Spleen (tissue), 11 donors: ENCODE results near the gene RILP. TPM values are rescaled to one million over a fixed set of nuclear protein-coding genes. Genes with fewer than 3 reads are reported as not detected.

Experiments
- DNase-seq: peaks from one replicate; pipeline ENCODE4 v3.0.0-alpha.2; 2020
- H3K27ac ChIP-seq, 8 donors: fragments of 200-600 bp; sonication (generic) in 7 of 8; 1 replicate in 4 of 8; 2 replicates in 4 of 8; pipeline versions ENCODE4 v1.5.0 to v1.8.0; 2016 to 2021; ENCODE audit warnings: inconsistent platforms in 4 of 8, mild to moderate bottlenecking in 4 of 8, moderate library complexity in 1 of 8
- H3K27me3 ChIP-seq, 7 donors: fragments of 200-600 bp; sonication (generic) in 6 of 7; replicated peaks in 1 of 7; 1 replicate in 4 of 7; 2 replicates in 3 of 7; pipeline versions ENCODE4 v1.5.0 to v1.8.0; 2016 to 2021; ENCODE audit warnings: inconsistent platforms in 3 of 7, mild to moderate bottlenecking in 1 of 7
- H3K36me3 ChIP-seq, 6 donors: fragments of 200-600 bp; sonication (generic) in 5 of 6; 1 replicate in 4 of 6; 2 replicates in 2 of 6; pipeline versions ENCODE4 v1.5.0 to v1.8.0; 2016 to 2021; ENCODE audit warnings: inconsistent platforms in 2 of 6
- H3K4me1 ChIP-seq, 6 donors: fragments of 200-600 bp; sonication (generic) in 5 of 6; 1 replicate in 3 of 6; 2 replicates in 3 of 6; pipeline versions ENCODE4 v1.5.0 to v1.8.0; 2016 to 2021; ENCODE audit warnings: inconsistent platforms in 3 of 6
- H3K4me3 ChIP-seq, 8 donors: fragments of 200-600 bp; sonication (generic) in 7 of 8; 1 replicate in 4 of 8; 2 replicates in 4 of 8; pipeline versions ENCODE4 v1.5.0 to v1.8.0; 2016 to 2021; ENCODE audit warnings: inconsistent platforms in 4 of 8, mild to moderate bottlenecking in 4 of 8, moderate library complexity in 2 of 8
- H3K9me3 ChIP-seq, 8 donors: fragments of 200-600 bp; sonication (generic) in 7 of 8; 1 replicate in 4 of 8; 2 replicates in 4 of 8; pipeline versions ENCODE4 v1.5.0 to v1.8.0; 2016 to 2021; ENCODE audit warnings: inconsistent platforms in 4 of 8
- POLR2A ChIP-seq, 3 donors: fragments of 450-650 bp; IDR thresholded peaks; one replicate each; pipeline ENCODE4 v1.5.1; 2017; ENCODE audit warnings: antibody characterized with exemption in 3 of 3, mild to moderate bottlenecking in 1 of 3
- POLR2AphosphoS5 ChIP-seq, 3 donors: sonication (generic); formaldehyde crosslinking; IDR thresholded peaks; one replicate each; pipeline ENCODE4 v1.5.1; 2017; ENCODE audit warnings: antibody characterized with exemption in 3 of 3
- WGBS, 5 donors: extraction: QIAGEN DNeasy Blood & Tissue Kit in 3 of 5; methylation state at CpG; one replicate each; pipeline versions ENCODE4 v1.1.5 to v1.1.7; 2013 to 2018; 5-methylcytosine and 5-hydroxymethylcytosine counted together
- intact Hi-C: fragments of 100-400 bp; cut with DNase I; formaldehyde crosslinking; loops from one replicate; pipeline ENCODE4 v1.15.0; 2023; ENCODE audit warnings: low total_unique reads
- polyA plus RNA-seq, 3 donors: library from polyadenylated mRNA; stranded (reverse); fragments of 200-250 nt; gene quantifications; one replicate each; pipeline ENCODE4 v1.2.1, GENCODE V29; 2013
- total RNA-seq, 7 donors: library from RNA; depleted of rRNA in 3 of 7; stranded (reverse); fragments of >200 nt in 3 of 7; fragmentation: NEBNext Ultra II Directional in 4 of 7; extraction: Animal tissue kit (Norgen Biotek cat#: 25700) in 4 of 7; gene quantifications; one replicate each; pipeline versions ENCODE4 v1.1.0 to v1.2.1, GENCODE V29; 2016 to 2021
- TF ChIP-seq, protein P1 (sequence below), 11 experiments: fragments of 200-600 bp in 7 of 11; fragments of 450-650 bp in 4 of 11; sonication (generic) in 4 of 11; IDR thresholded peaks in 8 of 11; conservative IDR thresholded peaks in 3 of 11; 1 replicate in 7 of 11; 2 replicates in 4 of 11; pipeline versions ENCODE4 v1.4.0 to v1.8.0; 2016 to 2021; ENCODE audit warnings: antibody characterized with exemption in 11 of 11, inconsistent platforms in 4 of 11, mild to moderate bottlenecking in 1 of 11
- donor health status: healthy with polysubstance abuse.
- donor health status: DM: no; HTN: no; CAD: no; lungs with moderate emphysema.
- donor health status: DM: no; HTN: no; CAD: no.
- donor health status: Bipolar disorder and iron deficiency.
- donor health status: healthy.
- donor health status: DM: no; HTN: no; CAD: no.
- donor health status: DM: yes; HTN: yes; CAD: no.

Gene RILP
- total and polyA plus RNA-seq, 10 donors, result 14.7 to 43.9 (median 25.0) TPM

DNA sequence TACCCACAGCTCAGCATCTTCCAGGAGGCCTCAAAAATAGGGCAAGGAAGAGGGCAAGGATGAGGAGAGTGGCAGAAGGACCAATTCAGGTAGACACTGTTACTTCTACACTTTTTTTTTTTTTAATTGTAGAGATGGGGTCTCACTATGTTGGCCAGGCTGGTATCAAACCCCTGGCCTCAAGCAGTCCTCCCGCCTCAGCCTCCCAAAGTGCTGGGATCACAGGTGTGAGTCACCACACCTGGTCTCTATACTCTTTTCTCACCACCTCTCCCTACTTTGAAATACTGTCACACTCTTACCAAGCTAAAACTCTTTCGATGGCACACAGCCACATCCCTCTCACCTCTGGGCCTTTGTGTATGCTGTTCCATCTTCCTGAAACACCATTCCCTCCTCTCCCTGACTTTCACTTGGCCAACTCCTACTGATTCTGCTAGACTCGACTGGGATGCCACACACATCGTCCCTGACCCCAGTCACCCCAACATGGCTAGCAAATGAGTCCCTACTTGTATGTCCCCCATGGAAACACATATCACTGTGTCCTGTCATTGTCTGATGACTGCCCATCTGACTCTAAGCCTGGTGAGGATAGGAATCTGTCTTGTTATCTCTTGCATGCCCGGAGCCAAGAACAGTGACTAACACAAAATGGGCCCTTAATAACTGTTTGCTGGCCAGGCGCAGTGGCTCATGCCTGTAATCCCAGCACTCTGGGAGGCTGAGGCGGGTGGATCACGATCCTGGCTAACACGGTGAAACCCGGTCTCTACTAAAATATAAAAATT, 13.8 kb downstream of the RILP start:
- intact Hi-C loops, result no loop called here
- Histone ChIP-seq H3K36me3 (peaks cover 0 to 69% (median 22%) of the 10 kb centered on the region in 6 donors), H3K4me3 (no peak overlapping the region), H3K27me3 (no peaks in the 10 kb centered on the region), H3K9me3 (no peaks in the 10 kb centered on the region), H3K27ac (peak overlapping the region in 2 of 8 donors; percentile 56 to 68), H3K4me1 (peaks cover 0 to 58% (median 22%) of the 10 kb centered on the region in 6 donors)
- DNase-seq, result no peak
- 82 to 93% (median 91%) methylated on average over 10 of the region's 10 CpGs for WGBS, 5 donors
- TF ChIP-seq POLR2A (IDR thresholded peaks at IDR 0.05) (no peak), POLR2AphosphoS5 (IDR thresholded peaks at IDR 0.05) (no peak)
- TF ChIP-seq, protein P1, sequence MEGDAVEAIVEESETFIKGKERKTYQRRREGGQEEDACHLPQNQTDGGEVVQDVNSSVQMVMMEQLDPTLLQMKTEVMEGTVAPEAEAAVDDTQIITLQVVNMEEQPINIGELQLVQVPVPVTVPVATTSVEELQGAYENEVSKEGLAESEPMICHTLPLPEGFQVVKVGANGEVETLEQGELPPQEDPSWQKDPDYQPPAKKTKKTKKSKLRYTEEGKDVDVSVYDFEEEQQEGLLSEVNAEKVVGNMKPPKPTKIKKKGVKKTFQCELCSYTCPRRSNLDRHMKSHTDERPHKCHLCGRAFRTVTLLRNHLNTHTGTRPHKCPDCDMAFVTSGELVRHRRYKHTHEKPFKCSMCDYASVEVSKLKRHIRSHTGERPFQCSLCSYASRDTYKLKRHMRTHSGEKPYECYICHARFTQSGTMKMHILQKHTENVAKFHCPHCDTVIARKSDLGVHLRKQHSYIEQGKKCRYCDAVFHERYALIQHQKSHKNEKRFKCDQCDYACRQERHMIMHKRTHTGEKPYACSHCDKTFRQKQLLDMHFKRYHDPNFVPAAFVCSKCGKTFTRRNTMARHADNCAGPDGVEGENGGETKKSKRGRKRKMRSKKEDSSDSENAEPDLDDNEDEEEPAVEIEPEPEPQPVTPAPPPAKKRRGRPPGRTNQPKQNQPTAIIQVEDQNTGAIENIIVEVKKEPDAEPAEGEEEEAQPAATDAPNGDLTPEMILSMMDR (IDR thresholded peaks at IDR 0.05 in 8 of 11, conservative IDR thresholded peaks at IDR 0.05 in 3 of 11), result no peak

DNA sequence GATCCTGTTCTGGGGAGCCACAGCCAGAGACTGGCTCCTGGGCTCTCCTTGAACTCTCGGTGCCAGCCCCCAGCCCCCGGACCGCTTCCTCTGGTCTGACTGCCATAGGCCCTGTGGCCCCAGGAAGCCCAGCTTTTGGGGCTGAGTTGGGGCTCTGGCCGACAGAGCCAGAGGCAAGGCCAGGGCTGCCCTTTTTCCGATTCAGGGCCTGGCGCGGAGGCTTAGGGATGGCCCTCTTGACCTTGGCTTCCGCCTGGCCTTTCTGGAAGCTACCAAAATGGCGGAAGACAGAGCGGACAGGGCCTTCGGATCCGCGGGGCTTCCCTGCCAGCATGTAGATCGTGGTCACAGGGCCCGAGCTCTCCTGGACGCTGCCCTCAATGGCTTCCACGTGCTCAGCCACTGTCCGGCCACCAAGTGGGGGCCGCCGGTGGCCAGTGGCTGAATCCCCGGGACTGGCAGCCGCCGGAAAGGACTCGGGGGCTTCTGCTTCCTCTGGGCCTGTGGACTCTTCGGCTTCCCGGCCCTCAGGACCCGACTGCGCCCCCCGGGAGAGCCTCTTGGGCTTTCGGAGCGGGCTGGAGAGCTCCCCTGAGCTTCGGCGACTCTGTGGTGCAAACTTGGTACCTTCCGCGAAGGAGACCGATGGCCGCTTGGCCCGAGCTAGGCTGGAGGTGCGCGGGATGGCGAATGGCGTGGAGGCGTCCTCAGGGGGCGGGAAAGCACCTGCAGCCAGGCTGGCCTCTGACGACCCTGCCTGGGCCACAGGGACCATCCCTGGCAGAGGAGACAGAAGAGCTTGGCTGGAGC, 14.6 kb downstream of the RILP start:
- intact Hi-C loops, result loop anchor here (5.0 kb wide), 1 partner anchor 58 kb away; no protein-coding TSS in a partner anchor
- WGBS, 5 donors, result 85 to 98% (median 92%) methylated on average over 18 to 45 of the region's 45 CpGs
- TF ChIP-seq, protein P1 (IDR thresholded peaks at IDR 0.05 in 8 of 11, conservative IDR thresholded peaks at IDR 0.05 in 3 of 11), result no peak
- TF ChIP-seq POLR2A (IDR thresholded peaks at IDR 0.05) (no peak), POLR2AphosphoS5 (IDR thresholded peaks at IDR 0.05) (peak in 2 of 3 donors; percentile 54 to 59)
- DNase-seq, result peak; percentile 74
- Histone ChIP-seq H3K4me1 (peaks cover 0 to 58% (median 28%) of the 10 kb centered on the region in 6 donors), H3K27me3 (no peaks in the 10 kb centered on the region), H3K36me3 (peaks cover 0 to 61% (median 22%) of the 10 kb centered on the region in 6 donors), H3K9me3 (no peaks in the 10 kb centered on the region), H3K4me3 (no peak overlapping the region), H3K27ac (peak overlapping the region in 7 of 8 donors; percentile 15 to 68 (median 51))

DNA sequence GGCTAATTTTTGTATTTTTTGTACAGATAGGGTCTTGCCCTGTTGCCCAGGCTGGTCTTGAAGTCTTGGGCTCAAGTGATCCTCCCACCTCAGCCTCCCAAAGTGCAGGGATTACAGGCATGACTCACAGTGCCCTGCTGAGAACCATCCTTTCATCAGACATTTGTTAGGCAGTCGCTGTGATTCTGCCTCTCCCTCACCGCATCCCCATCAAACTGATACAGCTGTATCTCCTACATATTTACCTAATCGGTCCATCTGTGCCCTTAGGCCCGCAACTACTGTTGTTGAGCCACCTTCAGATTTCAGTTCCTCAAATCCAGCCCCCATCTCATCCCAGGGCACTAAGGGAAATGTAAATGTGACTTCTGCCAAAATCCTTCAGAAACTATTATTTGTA, 19.0 kb downstream of the RILP start:
- H3K9me3 ChIP-seq, result no peaks in the 10 kb centered on the region
- intact Hi-C loops, result loop anchor here (5.0 kb wide), 1 partner anchor 53 kb away; no protein-coding TSS in a partner anchor
- peak overlapping the region in 5 of 8 donors; percentile 36 to 99 (median 94) for H3K27ac ChIP-seq
- H3K36me3 ChIP-seq, result peaks cover 0 to 21% (median 9%) of the 10 kb centered on the region in 6 donors
- TF ChIP-seq, protein P1 (IDR thresholded peaks at IDR 0.05 in 8 of 11, conservative IDR thresholded peaks at IDR 0.05 in 3 of 11), result no peak
- no peak for TF ChIP-seq POLR2A (IDR thresholded peaks at IDR 0.05)
- TF ChIP-seq POLR2AphosphoS5 (IDR thresholded peaks at IDR 0.05), result peak in 1 of 3 donors; percentile 5
- no peak overlapping the region for H3K4me3 ChIP-seq
- H3K4me1 ChIP-seq, result peaks cover 12 to 69% (median 51%) of the 10 kb centered on the region in 6 donors
- no peaks in the 10 kb centered on the region for H3K27me3 ChIP-seq
- 57 to 72% (median 62%) methylated on average over 4 of the region's 4 CpGs for WGBS, 5 donors
- no peak for DNase-seq
